HEK293 (cell line): ENCODE measurements around the gene EME1.

ENCODE experiments used
- GLI4 ChIP-seq: fragments of 450-650 bp; formaldehyde crosslinking; IDR thresholded peaks from 2 replicates; pipeline ENCODE4 v1.5.1; 2016; ENCODE audit warnings: missing biosample characterization, missing genetic modification characterization
- GLIS1 ChIP-seq: fragments of 450-650 bp; formaldehyde crosslinking; IDR thresholded peaks from 2 replicates; pipeline ENCODE4 v1.5.1; 2016; ENCODE audit warnings: missing biosample characterization, missing genetic modification characterization
- IKZF3 ChIP-seq: fragments of 450-650 bp; IDR thresholded peaks from 2 replicates; pipeline ENCODE4 v1.5.0; 2018; ENCODE audit warnings: missing biosample characterization, mild to moderate bottlenecking, missing genetic modification characterization, moderate library complexity
- KLF10 ChIP-seq: fragments of 450-650 bp; IDR thresholded peaks from 2 replicates; pipeline ENCODE4 v1.5.1; 2018; ENCODE audit warnings: missing biosample characterization, mild to moderate bottlenecking, missing genetic modification characterization
- MZF1 ChIP-seq: fragments of 450-650 bp; formaldehyde crosslinking; IDR thresholded peaks from 2 replicates; pipeline ENCODE4 v1.5.1; 2017; ENCODE audit warnings: missing biosample characterization, missing genetic modification characterization, borderline replicate concordance
- OVOL3 ChIP-seq: fragments of 450-650 bp; formaldehyde crosslinking; IDR thresholded peaks from 2 replicates; pipeline ENCODE4 v1.5.1; 2016; ENCODE audit warnings: missing biosample characterization, missing genetic modification characterization
- SCRT2 ChIP-seq: fragments of 450-650 bp; formaldehyde crosslinking; IDR thresholded peaks from 2 replicates; pipeline ENCODE4 v1.5.1; 2016; ENCODE audit warnings: missing biosample characterization, missing genetic modification characterization
- SP2 ChIP-seq: fragments of 450-650 bp; formaldehyde crosslinking; IDR thresholded peaks from 2 replicates; pipeline ENCODE4 v1.5.1; 2016; ENCODE audit warnings: missing biosample characterization, missing genetic modification characterization
- SP7 ChIP-seq: fragments of 450-650 bp; formaldehyde crosslinking; IDR thresholded peaks from 2 replicates; pipeline ENCODE4 v1.5.1; 2016; ENCODE audit warnings: missing biosample characterization, missing genetic modification characterization
- WT1 ChIP-seq: fragments of 450-650 bp; formaldehyde crosslinking; IDR thresholded peaks from 2 replicates; pipeline ENCODE4 v1.5.1; 2016; ENCODE audit warnings: missing biosample characterization, missing genetic modification characterization
- YY2 ChIP-seq: fragments of 450-650 bp; formaldehyde crosslinking; IDR thresholded peaks from 2 replicates; pipeline ENCODE4 v1.5.1; 2016; ENCODE audit warnings: missing biosample characterization, missing genetic modification characterization
- ZBTB8A ChIP-seq: fragments of 450-650 bp; formaldehyde crosslinking; IDR thresholded peaks from 2 replicates; pipeline ENCODE4 v1.5.1; 2016; ENCODE audit warnings: missing biosample characterization, missing genetic modification characterization
- ZNF112 ChIP-seq: fragments of 450-650 bp; formaldehyde crosslinking; IDR thresholded peaks from 2 replicates; pipeline ENCODE4 v1.5.0; 2017; ENCODE audit warnings: missing biosample characterization, missing genetic modification characterization
- ZNF138 ChIP-seq: fragments of 450-650 bp; formaldehyde crosslinking; IDR thresholded peaks from 2 replicates; pipeline ENCODE4 v1.5.1; 2016; ENCODE audit warnings: missing biosample characterization, missing genetic modification characterization, borderline replicate concordance
- ZNF157 ChIP-seq: fragments of 450-650 bp; formaldehyde crosslinking; IDR thresholded peaks from 2 replicates; pipeline ENCODE4 v1.5.1; 2016; ENCODE audit warnings: missing biosample characterization, missing genetic modification characterization
- ZNF211 ChIP-seq: fragments of 450-650 bp; formaldehyde crosslinking; IDR thresholded peaks from 2 replicates; pipeline ENCODE4 v1.5.1; 2016; ENCODE audit warnings: low read depth, missing biosample characterization, missing genetic modification characterization
- ZNF214 ChIP-seq: fragments of 450-650 bp; formaldehyde crosslinking; IDR thresholded peaks from 2 replicates; pipeline ENCODE4 v1.5.1; 2017; ENCODE audit warnings: missing biosample characterization, mild to moderate bottlenecking, missing genetic modification characterization, borderline replicate concordance
- ZNF302 ChIP-seq: fragments of 450-650 bp; formaldehyde crosslinking; IDR thresholded peaks from 2 replicates; pipeline ENCODE4 v1.5.1; 2016; ENCODE audit warnings: missing biosample characterization, missing genetic modification characterization, low read depth
- ZNF311 ChIP-seq: fragments of 450-650 bp; formaldehyde crosslinking; IDR thresholded peaks from 2 replicates; pipeline ENCODE4 v1.5.1; 2017; ENCODE audit warnings: missing biosample characterization, missing genetic modification characterization, borderline replicate concordance
- ZNF335 ChIP-seq: fragments of 450-650 bp; formaldehyde crosslinking; conservative IDR thresholded peaks from 2 replicates; pipeline ENCODE4 v1.5.1; 2016; ENCODE audit warnings: missing biosample characterization, missing genetic modification characterization
- ZNF433 ChIP-seq: fragments of 450-650 bp; formaldehyde crosslinking; IDR thresholded peaks from 2 replicates; pipeline ENCODE4 v1.5.1; 2016; ENCODE audit warnings: missing biosample characterization, missing genetic modification characterization, low read depth
- TF ChIP-seq, protein P1 (sequence below): fragments of 450-650 bp; formaldehyde crosslinking; IDR thresholded peaks from 2 replicates; pipeline ENCODE4 v1.5.1; 2016; ENCODE audit warnings: missing biosample characterization, missing genetic modification characterization, low read depth
- TF ChIP-seq, protein P2 (sequence below): fragments of 450-650 bp; formaldehyde crosslinking; IDR thresholded peaks from 2 replicates; pipeline ENCODE4 v1.5.1; 2017; ENCODE audit warnings: missing biosample characterization, missing genetic modification characterization
- TF ChIP-seq, protein P3 (sequence below): fragments of 450-650 bp; formaldehyde crosslinking; IDR thresholded peaks from 2 replicates; pipeline ENCODE4 v1.5.1; 2016; ENCODE audit warnings: missing biosample characterization, missing genetic modification characterization
- TF ChIP-seq, protein P4 (sequence below): fragments of 450-650 bp; formaldehyde crosslinking; IDR thresholded peaks from 2 replicates; pipeline ENCODE4 v1.5.1; 2017; ENCODE audit warnings: missing biosample characterization, missing genetic modification characterization
- TF ChIP-seq, protein P5 (sequence below): fragments of 450-650 bp; formaldehyde crosslinking; IDR thresholded peaks from 2 replicates; pipeline ENCODE4 v1.5.1; 2016; ENCODE audit warnings: missing biosample characterization, missing genetic modification characterization
- TF ChIP-seq, protein P6 (sequence below): fragments of 450-650 bp; formaldehyde crosslinking; IDR thresholded peaks from 2 replicates; pipeline ENCODE4 v1.5.1; 2016; ENCODE audit warnings: missing biosample characterization, missing genetic modification characterization
- TF ChIP-seq, protein P7 (sequence below): fragments of 450-650 bp; formaldehyde crosslinking; IDR thresholded peaks from 2 replicates; pipeline ENCODE4 v1.5.1; 2016; ENCODE audit warnings: missing biosample characterization, missing genetic modification characterization

Gene EME1

DNA sequence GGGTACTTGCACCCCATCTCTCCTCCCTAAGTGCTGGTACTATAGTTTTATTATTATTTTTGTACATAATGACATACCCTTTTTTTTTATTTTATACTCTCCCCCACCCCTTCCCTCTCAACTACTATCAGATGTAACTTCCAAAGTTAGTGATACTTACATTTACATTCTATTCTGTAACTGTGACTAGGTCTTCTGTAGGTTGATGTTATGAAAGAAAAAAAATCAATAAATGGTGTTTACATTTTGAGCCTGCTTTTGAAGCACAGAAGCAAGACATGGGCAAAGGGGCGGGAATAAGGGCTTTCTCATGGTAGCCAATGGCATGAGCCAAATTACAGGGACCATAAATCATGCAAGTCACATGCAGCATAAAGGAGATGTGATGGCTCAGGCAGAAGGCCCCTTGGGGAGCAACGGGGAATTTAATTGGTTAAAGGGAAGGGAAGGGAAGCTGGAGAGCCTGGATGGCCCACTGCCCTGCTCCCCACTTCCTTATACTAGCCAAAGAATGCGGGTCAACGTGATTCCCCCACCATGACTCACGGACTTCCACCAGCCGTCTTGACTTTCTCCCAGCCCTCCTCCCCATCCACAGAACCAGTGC, 50.6 kb downstream of the EME1 start (continued):
- peak; percentile 59 for TF ChIP-seq ZNF335 (tag by site-specific recombination)
- no peak for TF ChIP-seq OVOL3 (tag by site-specific recombination)
- peak; percentile 68 for TF ChIP-seq SP2 (tag by site-specific recombination)
- no peak for TF ChIP-seq ZNF311
- TF ChIP-seq, protein P1, sequence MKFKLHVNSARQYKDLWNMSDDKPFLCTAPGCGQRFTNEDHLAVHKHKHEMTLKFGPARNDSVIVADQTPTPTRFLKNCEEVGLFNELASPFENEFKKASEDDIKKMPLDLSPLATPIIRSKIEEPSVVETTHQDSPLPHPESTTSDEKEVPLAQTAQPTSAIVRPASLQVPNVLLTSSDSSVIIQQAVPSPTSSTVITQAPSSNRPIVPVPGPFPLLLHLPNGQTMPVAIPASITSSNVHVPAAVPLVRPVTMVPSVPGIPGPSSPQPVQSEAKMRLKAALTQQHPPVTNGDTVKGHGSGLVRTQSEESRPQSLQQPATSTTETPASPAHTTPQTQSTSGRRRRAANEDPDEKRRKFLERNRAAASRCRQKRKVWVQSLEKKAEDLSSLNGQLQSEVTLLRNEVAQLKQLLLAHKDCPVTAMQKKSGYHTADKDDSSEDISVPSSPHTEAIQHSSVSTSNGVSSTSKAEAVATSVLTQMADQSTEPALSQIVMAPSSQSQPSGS (tag by site-specific recombination) = no peak
- TF ChIP-seq IKZF3 = 0 out of 2 replicates have a peak, but pooled peaks have one; percentile 30
- TF ChIP-seq, protein P2, sequence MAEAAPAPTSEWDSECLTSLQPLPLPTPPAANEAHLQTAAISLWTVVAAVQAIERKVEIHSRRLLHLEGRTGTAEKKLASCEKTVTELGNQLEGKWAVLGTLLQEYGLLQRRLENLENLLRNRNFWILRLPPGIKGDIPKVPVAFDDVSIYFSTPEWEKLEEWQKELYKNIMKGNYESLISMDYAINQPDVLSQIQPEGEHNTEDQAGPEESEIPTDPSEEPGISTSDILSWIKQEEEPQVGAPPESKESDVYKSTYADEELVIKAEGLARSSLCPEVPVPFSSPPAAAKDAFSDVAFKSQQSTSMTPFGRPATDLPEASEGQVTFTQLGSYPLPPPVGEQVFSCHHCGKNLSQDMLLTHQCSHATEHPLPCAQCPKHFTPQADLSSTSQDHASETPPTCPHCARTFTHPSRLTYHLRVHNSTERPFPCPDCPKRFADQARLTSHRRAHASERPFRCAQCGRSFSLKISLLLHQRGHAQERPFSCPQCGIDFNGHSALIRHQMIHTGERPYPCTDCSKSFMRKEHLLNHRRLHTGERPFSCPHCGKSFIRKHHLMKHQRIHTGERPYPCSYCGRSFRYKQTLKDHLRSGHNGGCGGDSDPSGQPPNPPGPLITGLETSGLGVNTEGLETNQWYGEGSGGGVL (tag by site-specific recombination) = peak; percentile 75
- 0 out of 2 replicates have a peak, but pooled peaks have one; percentile 15 for TF ChIP-seq YY2 (tag by site-specific recombination)
- TF ChIP-seq, protein P3, sequence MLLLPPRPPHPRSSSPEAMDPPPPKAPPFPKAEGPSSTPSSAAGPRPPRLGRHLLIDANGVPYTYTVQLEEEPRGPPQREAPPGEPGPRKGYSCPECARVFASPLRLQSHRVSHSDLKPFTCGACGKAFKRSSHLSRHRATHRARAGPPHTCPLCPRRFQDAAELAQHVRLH (tag by site-specific recombination) = no peak
- TF ChIP-seq, protein P4, sequence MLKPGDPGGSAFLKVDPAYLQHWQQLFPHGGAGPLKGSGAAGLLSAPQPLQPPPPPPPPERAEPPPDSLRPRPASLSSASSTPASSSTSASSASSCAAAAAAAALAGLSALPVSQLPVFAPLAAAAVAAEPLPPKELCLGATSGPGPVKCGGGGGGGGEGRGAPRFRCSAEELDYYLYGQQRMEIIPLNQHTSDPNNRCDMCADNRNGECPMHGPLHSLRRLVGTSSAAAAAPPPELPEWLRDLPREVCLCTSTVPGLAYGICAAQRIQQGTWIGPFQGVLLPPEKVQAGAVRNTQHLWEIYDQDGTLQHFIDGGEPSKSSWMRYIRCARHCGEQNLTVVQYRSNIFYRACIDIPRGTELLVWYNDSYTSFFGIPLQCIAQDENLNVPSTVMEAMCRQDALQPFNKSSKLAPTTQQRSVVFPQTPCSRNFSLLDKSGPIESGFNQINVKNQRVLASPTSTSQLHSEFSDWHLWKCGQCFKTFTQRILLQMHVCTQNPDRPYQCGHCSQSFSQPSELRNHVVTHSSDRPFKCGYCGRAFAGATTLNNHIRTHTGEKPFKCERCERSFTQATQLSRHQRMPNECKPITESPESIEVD (tag by site-specific recombination) = peak; percentile 6; the same call in 1 of the 2 replicates
- no peak for TF ChIP-seq ZNF214
- TF ChIP-seq WT1 = no peak
- no peak for TF ChIP-seq ZNF112 (tag by site-specific recombination)
- no peak for TF ChIP-seq GLI4 (tag by site-specific recombination)
- no peak for TF ChIP-seq ZNF157 (tag by site-specific recombination)
- peak; percentile 25; the same call in 1 of the 2 replicates for TF ChIP-seq ZBTB8A (tag by site-specific recombination)
- TF ChIP-seq, protein P5, sequence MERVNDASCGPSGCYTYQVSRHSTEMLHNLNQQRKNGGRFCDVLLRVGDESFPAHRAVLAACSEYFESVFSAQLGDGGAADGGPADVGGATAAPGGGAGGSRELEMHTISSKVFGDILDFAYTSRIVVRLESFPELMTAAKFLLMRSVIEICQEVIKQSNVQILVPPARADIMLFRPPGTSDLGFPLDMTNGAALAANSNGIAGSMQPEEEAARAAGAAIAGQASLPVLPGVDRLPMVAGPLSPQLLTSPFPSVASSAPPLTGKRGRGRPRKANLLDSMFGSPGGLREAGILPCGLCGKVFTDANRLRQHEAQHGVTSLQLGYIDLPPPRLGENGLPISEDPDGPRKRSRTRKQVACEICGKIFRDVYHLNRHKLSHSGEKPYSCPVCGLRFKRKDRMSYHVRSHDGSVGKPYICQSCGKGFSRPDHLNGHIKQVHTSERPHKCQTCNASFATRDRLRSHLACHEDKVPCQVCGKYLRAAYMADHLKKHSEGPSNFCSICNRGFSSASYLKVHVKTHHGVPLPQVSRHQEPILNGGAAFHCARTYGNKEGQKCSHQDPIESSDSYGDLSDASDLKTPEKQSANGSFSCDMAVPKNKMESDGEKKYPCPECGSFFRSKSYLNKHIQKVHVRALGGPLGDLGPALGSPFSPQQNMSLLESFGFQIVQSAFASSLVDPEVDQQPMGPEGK = peak; percentile 41
- no peak for TF ChIP-seq SCRT2 (tag by site-specific recombination)
- TF ChIP-seq ZNF302 (tag by site-specific recombination) = no peak
- 0 out of 2 replicates have a peak, but pooled peaks have one; percentile 48 for TF ChIP-seq SP7 (tag by site-specific recombination)
- peak; percentile 42; the same call in 1 of the 2 replicates for TF ChIP-seq KLF10 (tag by site-specific recombination)
- TF ChIP-seq, protein P6, sequence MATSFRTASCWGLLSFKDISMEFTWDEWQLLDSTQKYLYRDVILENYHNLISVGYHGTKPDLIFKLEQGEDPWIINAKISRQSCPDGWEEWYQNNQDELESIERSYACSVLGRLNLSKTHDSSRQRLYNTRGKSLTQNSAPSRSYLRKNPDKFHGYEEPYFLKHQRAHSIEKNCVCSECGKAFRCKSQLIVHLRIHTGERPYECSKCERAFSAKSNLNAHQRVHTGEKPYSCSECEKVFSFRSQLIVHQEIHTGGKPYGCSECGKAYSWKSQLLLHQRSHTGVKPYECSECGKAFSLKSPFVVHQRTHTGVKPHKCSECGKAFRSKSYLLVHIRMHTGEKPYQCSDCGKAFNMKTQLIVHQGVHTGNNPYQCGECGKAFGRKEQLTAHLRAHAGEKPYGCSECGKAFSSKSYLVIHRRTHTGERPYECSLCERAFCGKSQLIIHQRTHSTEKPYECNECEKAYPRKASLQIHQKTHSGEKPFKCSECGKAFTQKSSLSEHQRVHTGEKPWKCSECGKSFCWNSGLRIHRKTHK (tag by site-specific recombination) = no peak
- peak; percentile 62; the same call in 1 of the 2 replicates for TF ChIP-seq GLIS1 (tag by site-specific recombination)
- TF ChIP-seq ZNF138 (tag by site-specific recombination) = no peak
- TF ChIP-seq, protein P7, sequence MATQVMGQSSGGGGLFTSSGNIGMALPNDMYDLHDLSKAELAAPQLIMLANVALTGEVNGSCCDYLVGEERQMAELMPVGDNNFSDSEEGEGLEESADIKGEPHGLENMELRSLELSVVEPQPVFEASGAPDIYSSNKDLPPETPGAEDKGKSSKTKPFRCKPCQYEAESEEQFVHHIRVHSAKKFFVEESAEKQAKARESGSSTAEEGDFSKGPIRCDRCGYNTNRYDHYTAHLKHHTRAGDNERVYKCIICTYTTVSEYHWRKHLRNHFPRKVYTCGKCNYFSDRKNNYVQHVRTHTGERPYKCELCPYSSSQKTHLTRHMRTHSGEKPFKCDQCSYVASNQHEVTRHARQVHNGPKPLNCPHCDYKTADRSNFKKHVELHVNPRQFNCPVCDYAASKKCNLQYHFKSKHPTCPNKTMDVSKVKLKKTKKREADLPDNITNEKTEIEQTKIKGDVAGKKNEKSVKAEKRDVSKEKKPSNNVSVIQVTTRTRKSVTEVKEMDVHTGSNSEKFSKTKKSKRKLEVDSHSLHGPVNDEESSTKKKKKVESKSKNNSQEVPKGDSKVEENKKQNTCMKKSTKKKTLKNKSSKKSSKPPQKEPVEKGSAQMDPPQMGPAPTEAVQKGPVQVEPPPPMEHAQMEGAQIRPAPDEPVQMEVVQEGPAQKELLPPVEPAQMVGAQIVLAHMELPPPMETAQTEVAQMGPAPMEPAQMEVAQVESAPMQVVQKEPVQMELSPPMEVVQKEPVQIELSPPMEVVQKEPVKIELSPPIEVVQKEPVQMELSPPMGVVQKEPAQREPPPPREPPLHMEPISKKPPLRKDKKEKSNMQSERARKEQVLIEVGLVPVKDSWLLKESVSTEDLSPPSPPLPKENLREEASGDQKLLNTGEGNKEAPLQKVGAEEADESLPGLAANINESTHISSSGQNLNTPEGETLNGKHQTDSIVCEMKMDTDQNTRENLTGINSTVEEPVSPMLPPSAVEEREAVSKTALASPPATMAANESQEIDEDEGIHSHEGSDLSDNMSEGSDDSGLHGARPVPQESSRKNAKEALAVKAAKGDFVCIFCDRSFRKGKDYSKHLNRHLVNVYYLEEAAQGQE (tag by site-specific recombination) = no peak
- TF ChIP-seq ZNF433 = no peak
- TF ChIP-seq ZNF211 (tag by site-specific recombination) = no peak
- peak; percentile 30; the same call in 1 of the 2 replicates for TF ChIP-seq MZF1 (tag by site-specific recombination)
